AG10803 (cell line): ENCODE data around the gene SLC7A4.

ENCODE experiments used
- DNase-seq: peaks from one replicate; pipeline ENCODE4 v3.0.0; 2010; ENCODE audit warnings: low read depth
- H3K4me3 ChIP-seq: 2 replicates; pipeline ENCODE4 v1.5.1; 2011; ENCODE audit warnings: mild to moderate bottlenecking, low read length, control low read depth
- TF ChIP-seq, protein P1 (sequence below): conservative IDR thresholded peaks from 2 replicates; pipeline ENCODE4 v1.5.1; 2011; ENCODE audit warnings: mild to moderate bottlenecking, low read length, control low read depth, inconsistent platforms

SLC7A4 gene

GRCh38 chr22:20992056-20992442 is 40.3 kb downstream of the SLC7A4 start:
- H3K4me3 ChIP-seq: no peak overlapping the region
- TF ChIP-seq, protein P1, sequence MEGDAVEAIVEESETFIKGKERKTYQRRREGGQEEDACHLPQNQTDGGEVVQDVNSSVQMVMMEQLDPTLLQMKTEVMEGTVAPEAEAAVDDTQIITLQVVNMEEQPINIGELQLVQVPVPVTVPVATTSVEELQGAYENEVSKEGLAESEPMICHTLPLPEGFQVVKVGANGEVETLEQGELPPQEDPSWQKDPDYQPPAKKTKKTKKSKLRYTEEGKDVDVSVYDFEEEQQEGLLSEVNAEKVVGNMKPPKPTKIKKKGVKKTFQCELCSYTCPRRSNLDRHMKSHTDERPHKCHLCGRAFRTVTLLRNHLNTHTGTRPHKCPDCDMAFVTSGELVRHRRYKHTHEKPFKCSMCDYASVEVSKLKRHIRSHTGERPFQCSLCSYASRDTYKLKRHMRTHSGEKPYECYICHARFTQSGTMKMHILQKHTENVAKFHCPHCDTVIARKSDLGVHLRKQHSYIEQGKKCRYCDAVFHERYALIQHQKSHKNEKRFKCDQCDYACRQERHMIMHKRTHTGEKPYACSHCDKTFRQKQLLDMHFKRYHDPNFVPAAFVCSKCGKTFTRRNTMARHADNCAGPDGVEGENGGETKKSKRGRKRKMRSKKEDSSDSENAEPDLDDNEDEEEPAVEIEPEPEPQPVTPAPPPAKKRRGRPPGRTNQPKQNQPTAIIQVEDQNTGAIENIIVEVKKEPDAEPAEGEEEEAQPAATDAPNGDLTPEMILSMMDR: no peak

GRCh38 chr22:20991252-20992055 is 40.9 kb downstream of the SLC7A4 start:
- TF ChIP-seq, protein P1: no peak
- no peak overlapping the region for H3K4me3 ChIP-seq
- DNase-seq: no peak

More at GRCh38 chr22:20992056-20992442, 40.3 kb downstream of the SLC7A4 start:
- no peak for DNase-seq

DNA sequence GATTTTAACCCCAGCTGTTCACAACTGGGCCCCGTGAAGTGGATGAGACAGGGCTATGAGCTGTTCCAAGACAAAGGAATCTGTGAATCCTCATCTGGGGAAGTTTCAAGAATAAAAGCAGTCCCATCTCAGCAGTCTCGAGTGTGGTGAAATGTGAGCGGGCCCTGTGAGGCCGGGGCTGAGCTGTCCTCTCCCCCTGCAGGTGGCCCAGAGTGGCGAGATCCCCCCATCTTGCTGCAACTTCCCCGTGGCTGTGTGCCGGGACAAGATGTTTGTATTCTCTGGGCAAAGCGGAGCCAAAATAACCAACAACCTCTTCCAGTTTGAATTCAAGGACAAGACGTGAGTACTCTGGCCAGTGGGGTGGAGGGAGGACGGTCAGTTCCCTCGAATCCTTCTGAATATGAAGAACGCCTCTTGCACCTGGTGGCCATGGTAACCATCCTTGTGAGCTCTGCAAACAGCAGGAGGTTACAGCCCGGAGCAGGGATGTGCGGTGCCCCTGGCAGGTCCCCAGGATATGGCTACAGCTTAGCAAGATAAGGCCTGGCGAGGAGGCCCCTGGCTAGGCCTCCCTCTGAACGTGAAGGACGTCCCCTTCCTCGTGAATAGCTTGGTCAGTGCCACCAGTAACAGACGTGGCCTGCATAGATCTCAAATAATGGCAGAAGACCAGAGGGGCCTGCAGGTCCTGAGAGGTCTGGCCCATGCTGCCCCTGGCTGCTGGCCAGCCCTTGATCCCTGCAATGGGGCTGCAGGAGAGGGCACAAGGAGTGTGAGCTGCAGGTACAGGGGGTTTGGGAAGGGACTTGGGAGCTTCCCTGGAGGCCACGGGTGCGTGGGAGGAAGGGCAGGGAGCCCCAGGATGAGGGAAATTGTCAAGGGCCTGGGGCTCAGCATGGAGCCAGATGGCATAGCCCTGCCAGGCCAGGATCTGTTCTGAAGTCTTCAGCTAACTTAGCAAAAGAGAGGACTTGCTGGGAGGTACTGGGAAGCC is 41.9 kb downstream of the SLC7A4 start:
- no peak for DNase-seq
- TF ChIP-seq, protein P1: no peak
- no peak overlapping the region for H3K4me3 ChIP-seq

DNA sequence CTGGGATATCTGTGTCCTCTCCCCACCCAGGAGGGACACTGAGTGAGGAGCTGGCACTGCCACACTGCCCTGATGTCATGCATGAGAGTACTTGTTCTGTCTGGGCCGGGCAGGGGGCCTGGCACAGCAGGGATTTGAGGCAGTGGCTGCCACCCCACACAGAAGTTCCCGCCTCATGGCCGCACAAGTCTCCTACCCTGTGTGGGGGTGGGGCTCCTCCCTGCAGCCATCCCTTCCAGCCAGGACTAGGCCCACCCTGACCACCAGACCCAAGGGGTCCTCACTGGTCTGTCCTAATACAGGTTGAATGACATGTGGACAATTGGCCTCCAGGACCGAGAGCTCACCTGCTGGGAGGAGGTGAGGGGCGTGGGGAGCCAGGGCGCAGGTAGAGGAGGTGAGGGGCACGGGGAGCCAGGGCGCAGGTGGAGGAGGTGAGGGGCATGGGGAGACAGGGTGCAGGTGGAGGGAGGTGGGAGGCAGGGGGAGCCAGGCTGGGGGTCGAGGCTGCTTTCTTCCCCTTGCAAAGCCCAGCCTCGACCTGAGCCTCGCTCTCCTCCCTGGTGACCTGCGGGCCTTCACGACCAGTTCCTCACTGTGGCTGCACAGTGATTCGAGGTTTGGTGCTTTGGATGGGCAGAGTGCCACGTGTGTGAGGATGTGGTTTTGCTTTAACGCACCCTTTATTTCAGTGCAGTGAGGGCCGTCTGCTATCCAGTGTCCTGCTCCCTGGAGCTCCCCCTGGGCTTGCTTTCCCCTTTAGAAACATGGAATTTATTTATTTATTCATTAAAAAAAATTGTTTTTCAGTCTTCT is 42.8 kb downstream of the SLC7A4 start:
- H3K4me3 ChIP-seq: no peak overlapping the region
- TF ChIP-seq, protein P1: no peak
- DNase-seq: no peak

- H3K4me3 ChIP-seq: no peak overlapping the region
- TF ChIP-seq, protein P1: no peak
- no peak for DNase-seq
These were observed 43.6 kb downstream of the SLC7A4 start for GRCh38 chr22:20988573-20989322.

DNA sequence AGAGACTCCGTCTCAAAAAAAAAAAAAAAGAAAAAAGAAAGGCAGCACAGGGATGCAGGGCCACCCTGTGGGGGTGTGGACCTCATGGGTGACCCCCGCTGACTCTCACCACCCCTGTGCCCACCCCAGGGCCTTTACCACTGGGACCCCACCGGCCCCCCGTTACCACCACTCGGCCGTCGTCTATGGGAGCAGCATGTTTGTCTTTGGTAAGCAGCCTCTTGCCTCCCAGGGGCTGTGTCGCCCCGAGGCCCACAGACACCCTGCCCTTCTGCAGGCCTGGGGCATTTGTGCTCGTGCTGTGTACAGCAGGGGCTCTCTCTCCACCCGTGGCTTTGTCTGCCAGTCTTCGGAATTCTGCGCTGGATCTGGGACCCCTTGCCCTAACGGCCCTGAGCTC is 45.0 kb downstream of the SLC7A4 start:
- no peak for DNase-seq
- TF ChIP-seq, protein P1: no peak
- no peak overlapping the region for H3K4me3 ChIP-seq
